Nucleus accumbens (tissue), 56 donors: ENCODE results near the gene RFPL4AL1.
"Not testable (repeated sequence)": the region's sequence is repeated elsewhere in the genome, so short reads cannot be mapped to it uniquely, and the experiment has no call there.

ENCODE experiments used
- DNase-seq, 56 donors: peaks; one replicate each; lab custom pipeline; 2025; lab: John Stamatoyannopoulos, UW

The RFPL4AL1 gene

DNA sequence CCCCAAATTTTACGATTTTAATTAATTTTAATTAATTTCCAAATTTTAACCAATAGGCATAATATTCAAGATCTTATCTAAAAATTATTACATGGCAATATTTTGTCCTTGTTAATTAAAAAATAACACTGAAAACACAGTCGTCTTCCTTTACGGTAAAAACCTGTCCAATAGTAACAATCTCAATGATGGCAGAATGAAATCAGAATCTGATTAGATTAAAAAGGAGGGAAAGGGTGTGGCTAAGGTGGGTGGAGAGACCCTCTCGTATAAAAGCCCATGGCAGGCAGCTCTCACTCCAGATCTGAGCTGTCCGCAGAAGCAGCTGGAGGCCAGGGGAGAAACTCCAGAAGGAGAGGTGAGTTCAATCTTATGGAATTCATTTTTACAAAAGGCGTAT lies at the start of gene RFPL4AL1:
RFPL4AL1 (plus strand) TSS at position 301 of the 400 bp plus-strand sequence. CDS start 2,687 bp downstream, outside the sequence.
- not testable (repeated sequence) for DNase-seq

DNA sequence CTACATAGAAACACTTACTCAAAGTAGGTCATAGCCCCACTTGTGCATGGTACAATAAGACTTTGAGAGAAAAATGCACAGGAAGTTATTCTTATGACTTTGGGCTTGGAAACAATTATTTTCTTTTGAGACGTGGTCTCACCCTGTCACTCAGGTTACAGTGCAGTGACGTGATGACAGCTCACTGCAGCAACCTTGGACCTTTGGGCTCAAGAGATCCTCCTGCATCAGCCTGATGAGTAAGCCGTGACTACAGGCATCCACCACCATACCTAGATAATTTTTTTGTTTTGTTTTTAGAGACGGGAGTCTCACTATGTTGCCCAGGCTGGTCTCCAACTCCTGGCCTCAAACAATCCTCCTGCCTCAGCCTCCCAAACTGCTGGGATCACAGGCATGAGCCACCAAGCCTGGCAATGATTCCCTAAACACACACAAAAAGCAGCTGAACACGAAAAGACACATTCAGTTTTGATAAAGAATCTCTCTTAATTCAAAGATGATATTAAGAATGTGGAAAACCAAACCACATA lies 48.6 kb upstream of the RFPL4AL1 start:
- DNase-seq = no peak

DNA sequence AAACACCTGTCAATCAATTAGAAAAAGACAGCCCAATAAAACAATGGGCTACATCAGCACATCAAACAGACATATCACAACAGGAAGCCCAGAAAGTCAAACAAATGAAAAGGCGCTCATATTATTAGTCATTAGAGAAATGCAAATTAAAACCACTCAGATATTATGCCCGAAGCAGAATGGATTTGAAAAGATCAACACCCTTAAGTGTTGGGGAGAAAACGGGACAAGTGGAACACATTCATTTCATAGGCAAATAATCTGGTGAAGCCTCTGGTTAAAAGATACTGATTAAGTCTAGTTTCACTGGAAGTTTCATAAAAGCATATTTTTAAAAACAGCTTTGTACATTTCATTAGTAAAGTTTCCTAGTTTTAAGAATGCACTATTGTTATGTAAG lies 48.1 kb upstream of the RFPL4AL1 start:
- DNase-seq = no peak

DNA sequence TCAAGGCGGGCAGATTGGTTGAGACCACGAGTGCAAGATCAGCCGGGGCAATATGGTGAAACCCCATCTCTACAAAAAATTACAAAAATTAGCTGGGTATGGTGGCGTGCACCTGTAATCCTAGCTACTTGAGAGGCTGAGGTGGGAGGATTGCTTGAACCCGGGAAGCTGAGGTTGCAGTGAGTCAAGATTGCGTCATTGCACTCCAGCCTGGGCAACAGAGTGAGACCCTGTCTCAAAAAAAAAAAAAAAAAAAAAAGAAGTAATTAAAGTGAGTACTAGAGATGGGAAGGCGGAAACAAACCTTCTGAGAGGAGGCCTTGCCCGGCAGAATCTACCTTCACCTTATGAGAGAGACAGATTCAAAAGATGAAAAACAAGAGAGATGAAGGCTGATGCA lies 45.4 kb upstream of the RFPL4AL1 start:
- no peak for DNase-seq

DNA sequence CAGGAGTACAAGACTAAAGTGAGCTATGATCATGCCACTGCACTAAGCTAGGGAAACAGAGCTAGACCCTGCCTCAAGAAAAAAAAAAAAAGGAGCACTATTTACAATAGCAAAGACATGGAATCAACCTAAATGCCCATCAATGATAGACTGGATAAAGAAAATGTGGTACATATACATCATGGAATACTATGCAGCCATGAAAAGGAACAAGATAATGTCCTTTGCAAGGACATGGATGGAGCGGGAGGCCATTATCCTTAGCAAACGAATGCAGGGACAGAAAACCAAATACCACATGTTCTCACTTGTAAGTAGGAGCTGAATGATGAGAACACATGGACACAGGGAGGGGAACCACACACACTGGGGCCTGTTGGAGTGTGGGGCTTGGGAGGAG lies 38.5 kb upstream of the RFPL4AL1 start:
- not testable (repeated sequence) for DNase-seq

DNA sequence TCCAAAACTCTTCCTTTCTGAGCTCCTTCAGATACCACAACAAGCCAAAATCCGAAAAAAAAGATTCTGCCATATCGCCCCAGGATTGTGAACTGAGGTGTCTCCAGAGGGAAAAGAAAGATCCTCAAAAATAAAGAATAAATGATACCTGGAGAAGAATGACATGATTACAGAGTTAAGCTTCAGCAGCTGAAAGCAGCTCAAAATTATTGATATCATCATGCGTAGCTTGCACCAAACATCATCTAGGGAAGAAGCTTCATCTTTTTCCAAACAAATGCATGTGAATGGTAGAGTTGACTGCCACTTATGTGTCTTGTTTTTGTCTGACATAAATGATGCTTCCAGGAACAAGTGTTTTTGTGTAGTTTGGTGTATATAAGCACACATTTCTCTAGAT lies 30.6 kb upstream of the RFPL4AL1 start, which contains the start of gene NLRP9:
NLRP9 (minus strand) TSS at position 101 of the 400 bp plus-strand sequence; CDS start at position 73, 28 bp downstream.
- no peak for DNase-seq

DNA sequence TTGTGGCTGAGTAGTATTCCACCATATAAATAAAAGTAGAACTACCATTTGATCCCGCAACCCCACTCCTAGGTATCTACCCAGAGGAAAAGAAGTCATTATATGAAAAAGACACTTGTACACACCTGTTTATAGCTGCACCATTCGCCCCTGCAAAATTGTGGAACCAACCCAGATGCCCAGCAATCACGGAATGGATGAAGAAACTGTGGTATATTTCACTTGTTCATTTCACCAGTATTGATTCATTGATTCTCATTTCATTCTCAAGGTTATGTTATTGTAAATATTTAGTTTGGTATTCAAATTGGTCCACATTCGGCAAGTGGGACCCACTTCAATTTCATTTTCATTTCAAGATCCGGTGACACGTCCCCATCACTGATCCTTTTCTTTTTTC lies 18.2 kb upstream of the RFPL4AL1 start:
- DNase-seq = no peak

DNA sequence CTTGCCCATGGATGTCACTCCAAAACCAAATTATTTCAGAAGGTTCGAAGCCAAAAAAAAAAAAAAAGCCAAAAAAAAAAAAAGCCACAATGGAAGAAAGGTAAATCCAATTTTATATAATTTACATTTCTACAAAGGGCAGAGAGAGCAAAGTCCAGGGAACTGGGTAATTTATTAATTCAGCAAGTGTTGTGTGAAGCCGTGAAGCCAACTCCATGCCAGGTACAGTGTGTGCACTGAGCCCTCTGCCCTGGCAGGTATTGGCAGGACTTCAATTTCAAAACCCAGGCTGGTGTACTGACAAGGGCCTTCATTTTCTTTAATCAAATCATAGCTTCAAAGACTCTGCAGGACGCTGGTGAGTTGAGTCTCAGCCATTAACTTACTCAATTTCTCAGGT lies 15.5 kb upstream of the RFPL4AL1 start:
- no peak for DNase-seq

DNA sequence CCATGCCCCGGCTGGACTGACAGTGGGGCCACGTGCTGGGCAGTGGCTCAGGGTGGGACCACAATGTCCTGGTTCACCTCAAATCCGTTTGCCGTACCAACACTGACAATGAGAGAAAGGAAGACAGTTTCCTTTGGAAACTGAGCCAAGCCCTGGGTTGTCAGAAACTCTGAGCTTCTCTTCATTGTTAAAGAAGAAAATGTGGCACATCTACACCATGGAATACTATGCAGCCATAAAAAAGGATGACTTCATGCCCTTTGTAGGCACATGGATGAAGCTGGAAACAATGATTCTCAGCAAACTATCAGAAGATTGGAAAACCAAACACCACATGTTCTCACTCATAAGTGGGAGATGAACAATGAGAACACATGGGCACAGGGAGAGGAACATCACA lies 12.1 kb upstream of the RFPL4AL1 start:
- not testable (repeated sequence) for DNase-seq

DNA sequence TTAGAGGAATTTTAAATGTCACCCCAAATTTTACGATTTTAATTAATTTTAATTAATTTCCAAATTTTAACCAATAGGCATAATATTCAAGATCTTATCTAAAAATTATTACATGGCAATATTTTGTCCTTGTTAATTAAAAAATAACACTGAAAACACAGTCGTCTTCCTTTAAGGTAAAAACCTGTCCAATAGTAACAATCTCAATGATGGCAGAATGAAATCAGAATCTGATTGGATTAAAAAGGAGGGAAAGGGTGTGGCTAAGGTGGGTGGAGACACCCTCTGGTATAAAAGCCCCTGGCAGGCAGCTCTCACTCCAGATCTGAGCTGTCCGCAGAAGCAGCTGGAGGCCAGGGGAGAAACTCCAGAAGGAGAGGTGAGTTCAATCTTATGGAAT lies 10.1 kb upstream of the RFPL4AL1 start, which contains the start of gene RFPL4A:
RFPL4A (plus strand) TSS at position 301 of the 400 bp plus-strand sequence. CDS start 2,704 bp downstream, outside the sequence.
- not testable (repeated sequence) for DNase-seq

DNA sequence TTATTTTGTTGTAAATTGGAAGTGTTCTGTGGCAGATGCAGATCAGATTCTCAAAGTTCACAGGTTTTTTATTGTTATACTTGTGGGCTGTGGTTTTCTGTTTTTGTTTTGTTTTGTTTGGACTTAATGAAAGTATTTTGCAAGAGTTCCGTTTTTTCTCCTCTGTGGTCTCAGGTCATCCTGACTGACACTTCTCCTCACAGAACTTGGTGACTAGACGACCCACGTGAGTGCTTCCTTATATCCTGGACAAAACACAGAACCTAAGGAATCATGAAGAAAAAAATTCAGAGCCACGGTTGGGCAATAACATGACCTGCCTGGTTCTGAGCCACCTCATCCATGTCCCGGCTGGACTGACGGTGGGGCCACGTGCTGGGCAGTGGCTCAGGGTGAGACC lies 2.5 kb upstream of the RFPL4AL1 start:
- peak in 1 of 56 donors; percentile 4 for DNase-seq

DNA sequence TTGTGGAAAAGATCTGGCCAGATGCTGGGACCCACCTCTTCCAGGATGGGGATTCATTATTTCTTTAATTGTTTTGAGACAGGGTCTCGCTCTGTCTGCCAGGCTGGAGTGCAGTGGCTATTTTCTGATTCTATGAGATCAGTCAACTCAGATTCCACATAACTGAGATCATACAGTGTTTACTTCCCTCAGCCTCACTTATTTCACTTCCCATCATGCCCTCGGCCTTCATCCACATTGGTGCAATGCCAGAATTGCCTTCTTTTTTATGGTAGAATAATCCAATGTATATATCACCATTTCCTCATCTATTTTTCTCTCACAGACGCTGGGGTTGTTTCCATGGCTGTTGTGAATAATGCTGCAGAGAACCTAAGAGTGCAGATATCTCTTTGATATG lies 714 bp downstream of the RFPL4AL1 start:
- DNase-seq = not testable (repeated sequence)

DNA sequence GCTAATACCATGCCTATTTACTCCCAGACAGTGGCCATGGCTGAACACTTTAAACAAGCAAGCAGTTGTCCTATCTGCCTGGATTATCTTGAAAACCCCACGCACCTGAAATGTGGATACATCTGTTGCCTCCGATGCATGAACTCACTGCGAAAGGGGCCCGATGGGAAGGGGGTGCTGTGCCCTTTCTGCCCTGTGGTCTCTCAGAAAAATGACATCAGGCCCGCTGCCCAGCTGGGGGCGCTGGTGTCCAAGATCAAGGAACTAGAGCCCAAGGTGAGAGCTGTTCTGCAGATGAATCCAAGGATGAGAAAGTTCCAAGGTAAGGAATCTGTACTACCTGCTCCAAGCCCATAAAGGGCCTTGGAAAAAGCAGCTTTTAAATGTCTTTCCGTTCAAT lies 8.6 kb downstream of the RFPL4AL1 start:
- no peak for DNase-seq

DNA sequence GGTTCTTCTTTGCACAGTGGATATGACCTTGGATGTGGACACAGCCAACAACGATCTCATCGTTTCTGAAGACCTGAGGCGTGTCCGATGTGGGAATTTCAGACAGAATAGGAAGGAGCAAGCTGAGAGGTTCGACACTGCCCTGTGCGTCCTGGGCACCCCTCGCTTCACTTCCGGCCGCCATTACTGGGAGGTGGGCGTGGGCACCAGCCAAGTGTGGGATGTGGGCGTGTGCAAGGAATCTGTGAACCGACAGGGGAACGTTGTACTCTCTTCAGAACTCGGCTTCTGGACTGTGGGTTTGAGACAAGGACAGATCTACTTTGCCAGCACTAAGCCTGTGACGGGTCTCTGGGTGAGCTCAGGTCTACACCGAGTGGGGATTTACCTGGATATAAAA lies 9.4 kb downstream of the RFPL4AL1 start:
- DNase-seq = no peak

DNA sequence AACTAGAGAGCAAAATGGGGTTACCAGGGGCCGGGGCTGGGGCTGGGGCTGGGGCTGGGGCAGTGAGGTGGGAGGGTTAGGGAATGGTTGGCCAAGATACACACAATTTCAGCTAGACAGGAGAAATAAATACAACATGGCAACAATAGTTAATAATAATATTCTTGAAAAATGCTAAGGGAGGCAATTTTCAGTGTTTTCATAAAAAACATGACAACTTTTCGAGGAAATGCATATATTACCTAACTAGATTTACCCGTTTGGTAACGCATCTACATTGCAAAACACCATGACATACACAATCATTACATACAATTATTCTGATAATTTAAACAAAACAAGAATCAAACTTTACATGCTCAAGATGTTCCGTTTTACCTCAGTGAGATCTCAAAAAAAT lies 12.2 kb downstream of the RFPL4AL1 start:
- DNase-seq = no peak

DNA sequence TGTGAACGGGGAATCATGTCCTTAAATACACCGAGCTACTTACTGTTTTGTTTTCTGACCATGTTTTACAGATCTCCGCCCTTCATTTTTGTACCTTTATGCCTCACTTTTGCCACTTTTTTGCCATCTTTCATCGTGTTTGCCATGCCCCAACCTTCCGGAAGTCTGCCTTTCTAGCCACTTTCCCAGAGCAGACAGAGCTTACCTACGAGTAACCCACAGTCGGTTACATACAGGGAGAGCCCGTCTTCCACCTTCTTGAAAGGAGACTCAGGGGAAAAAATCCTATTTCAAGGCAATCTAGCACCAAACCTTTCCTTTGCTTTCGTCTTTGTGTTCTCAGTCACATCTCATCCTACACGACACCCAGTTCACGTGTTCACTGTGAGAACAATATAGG lies 26.1 kb downstream of the RFPL4AL1 start:
- no peak for DNase-seq

DNA sequence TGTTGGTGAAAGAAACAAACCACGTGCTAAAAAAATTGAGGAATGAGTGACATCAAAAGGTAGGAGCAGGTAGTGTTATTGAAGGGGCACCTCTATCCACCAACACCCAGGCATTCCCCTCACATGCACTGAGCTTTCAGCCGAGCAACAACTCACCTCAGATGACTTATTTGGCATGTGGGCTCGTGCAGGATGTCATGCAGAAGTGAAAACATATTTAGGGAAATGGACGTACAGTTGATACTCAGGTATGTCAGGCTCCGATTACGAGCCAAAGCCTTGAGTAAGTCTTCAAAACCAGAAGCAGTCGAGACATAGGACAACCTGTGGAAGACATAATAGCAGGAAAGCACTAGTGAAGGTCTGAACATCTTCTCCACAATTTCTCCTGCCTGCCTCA lies 32.5 kb downstream of the RFPL4AL1 start:
- no peak for DNase-seq

DNA sequence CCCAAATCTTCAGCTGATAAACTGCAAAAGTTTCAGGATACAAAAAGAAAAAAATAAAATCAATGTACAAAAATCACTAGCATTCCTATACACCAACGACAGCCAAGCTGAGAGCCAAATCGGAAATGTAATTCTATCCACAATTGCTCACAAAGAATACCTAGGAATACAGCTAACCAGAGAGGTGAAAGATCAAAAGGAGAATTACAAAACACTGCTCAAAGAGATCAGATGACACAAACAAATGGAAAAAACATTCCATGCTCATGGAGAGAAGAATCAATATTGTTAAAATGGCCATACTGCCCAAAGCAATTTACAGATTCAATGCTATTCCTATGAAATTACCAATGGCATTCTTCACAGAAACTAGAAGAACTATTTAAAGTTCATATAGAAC lies 33.4 kb downstream of the RFPL4AL1 start:
- no peak for DNase-seq

DNA sequence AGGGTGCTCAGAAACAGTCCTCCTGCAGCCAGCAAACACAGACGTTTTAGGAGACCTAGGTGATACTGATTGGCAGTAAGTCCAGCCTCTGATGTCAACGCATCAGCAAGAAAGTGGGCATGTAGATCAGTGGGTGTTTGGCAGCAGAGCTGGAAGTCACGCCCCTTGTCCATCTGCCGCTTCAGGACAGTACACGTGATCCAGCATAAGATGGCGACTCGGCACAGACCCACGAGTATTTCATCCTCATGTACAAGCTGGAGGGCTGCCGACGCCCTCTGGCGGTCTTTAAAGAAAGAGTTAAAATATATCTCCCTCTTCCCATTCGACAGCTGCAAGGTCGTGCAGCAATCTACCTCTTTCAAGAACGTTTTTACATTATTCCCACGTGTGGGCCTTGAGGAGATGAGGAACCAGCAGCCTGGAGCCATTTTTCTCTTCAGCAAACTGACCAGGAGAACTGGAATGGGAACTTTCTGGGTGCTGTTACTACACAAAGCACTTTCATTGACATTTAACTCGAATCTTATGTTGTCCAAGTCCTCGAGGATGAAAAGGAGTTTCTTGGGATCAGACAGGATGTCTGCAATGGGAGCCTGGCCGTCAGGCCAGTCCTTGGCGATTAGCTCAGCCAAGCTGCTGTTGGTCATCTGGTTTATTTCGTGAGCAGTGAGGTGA lies 40.6 kb downstream of the RFPL4AL1 start:
- DNase-seq = peak in 6 of 56 donors; percentile 0 to 31 (median 4)

DNA sequence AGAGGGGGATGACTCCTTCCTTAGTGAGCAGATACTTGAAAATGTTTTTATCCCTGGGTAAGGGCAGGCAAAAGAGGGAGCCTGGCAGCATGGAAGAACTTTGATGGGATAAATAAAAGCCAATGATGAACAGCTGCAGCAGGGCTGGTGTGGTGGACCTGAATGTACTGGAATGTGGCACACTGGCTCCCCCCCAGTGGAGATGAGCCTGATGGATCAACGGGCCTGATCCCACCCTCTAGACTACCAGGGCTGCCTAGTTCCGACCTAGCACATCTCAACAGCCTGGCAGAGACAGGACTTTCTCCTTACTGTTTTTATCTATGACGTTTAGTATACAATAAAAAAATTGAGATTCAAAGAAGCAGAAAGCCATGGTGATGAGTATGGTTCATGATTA lies 42.4 kb downstream of the RFPL4AL1 start:
- DNase-seq = no peak

DNA sequence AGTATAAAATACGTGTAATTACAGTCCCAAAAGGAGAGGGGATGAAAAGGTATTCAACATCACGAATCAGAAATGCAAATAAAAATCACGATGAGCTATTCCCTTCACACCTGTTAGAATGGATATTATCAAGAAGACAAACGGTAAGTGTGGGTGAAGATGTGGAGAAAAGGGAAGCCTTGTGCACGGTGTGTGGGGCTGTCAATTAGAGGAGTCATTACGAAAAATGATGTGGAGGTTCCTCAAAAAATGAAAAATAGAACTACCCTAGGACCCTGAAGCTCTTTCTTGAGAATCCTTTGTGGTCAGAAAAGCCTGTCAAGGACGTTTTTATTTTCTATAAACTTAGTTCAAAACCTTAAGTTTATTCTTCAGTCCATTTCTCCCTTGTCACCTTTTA lies 43.5 kb downstream of the RFPL4AL1 start:
- no peak for DNase-seq

DNA sequence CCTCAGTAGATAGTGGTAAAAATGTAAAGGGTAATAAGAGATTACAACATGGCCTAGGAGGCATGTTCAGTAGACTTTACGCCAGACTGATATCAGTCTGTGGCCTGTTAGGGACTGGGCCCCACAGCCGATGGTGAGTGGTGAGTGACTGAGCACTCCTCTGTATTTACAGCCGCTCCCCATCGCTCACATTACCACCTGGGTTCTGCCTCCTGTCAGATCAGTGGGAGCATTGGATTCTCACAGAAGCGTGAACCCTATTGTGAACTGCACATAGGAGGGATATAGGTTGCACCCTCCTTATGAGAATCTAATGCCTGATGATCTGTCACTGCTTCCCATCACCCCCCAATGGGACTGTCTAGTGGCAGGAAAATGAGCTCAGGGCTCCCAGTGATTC lies 45.0 kb downstream of the RFPL4AL1 start:
- no peak for DNase-seq
